GM21367 (cell line): ENCODE results near the gene CACNG1.
A peak's percentile ranks its signal among the peaks of the same experiment; 100 is the strongest.
"Not testable (repeated sequence)": the region's sequence is repeated elsewhere in the genome, so short reads cannot be mapped to it uniquely, and the experiment has no call there.

Source experiments
- ATAC-seq: cut with Tn5 transposase; IDR thresholded peaks from one replicate; pipeline ENCODE4 v1.9.1; 2021; ENCODE audit not compliant: unreplicated experiment

CACNG1 gene

GRCh38 chr17:67076290-67076689 is 31.9 kb downstream of the CACNG1 start:
- no peak for ATAC-seq

GRCh38 chr17:67078292-67078691 is 33.9 kb downstream of the CACNG1 start:
- no peak for ATAC-seq

- no peak for ATAC-seq
Measured at GRCh38 chr17:67079491-67079890, 35.1 kb downstream of the CACNG1 start.

GRCh38 chr17:67080804-67081203 is 36.5 kb downstream of the CACNG1 start:
- no peak for ATAC-seq

GRCh38 chr17:67082107-67082506 is 37.8 kb downstream of the CACNG1 start:
- ATAC-seq, result peak; percentile 81

- ATAC-seq, result no peak
Measured at GRCh38 chr17:67085406-67085805, 41.1 kb downstream of the CACNG1 start.

GRCh38 chr17:67088639-67089038 is 44.3 kb downstream of the CACNG1 start:
- no peak for ATAC-seq

GRCh38 chr17:67090341-67090740 is 46.0 kb downstream of the CACNG1 start:
- ATAC-seq, result no peak

- ATAC-seq, result no peak
Measured at GRCh38 chr17:67092291-67092690, 47.9 kb downstream of the CACNG1 start.

- ATAC-seq, result not testable (repeated sequence)
Measured at GRCh38 chr17:67092710-67093109, 48.4 kb downstream of the CACNG1 start.

GRCh38 chr17:67093348-67093747 is 49.0 kb downstream of the CACNG1 start:
- ATAC-seq, result no peak

- ATAC-seq, result not testable (repeated sequence)
Measured at GRCh38 chr17:67095291-67095690, 50.9 kb downstream of the CACNG1 start.

GRCh38 chr17:67095803-67096202 is 51.4 kb downstream of the CACNG1 start:
- no peak for ATAC-seq

GRCh38 chr17:67096609-67097008 is 52.3 kb downstream of the CACNG1 start:
- no peak for ATAC-seq

GRCh38 chr17:67098006-67098405 is 53.7 kb downstream of the CACNG1 start:
- ATAC-seq, result no peak

- not testable (repeated sequence) for ATAC-seq
Measured at GRCh38 chr17:67104641-67105040, 60.3 kb downstream of the CACNG1 start.

GRCh38 chr17:67105213-67105612 is 60.9 kb downstream of the CACNG1 start:
- no peak for ATAC-seq
